LNCaP clone FGC (cell line): ENCODE results near the gene SAFB2.

Experiments used
- DNase-seq: peaks from one replicate; pipeline ENCODE4 v3.0.0-alpha.2; 2011; ENCODE audit warnings: low read depth
- H3K4me3 ChIP-seq: 2 replicates; pipeline ENCODE4 v1.5.1; 2011; ENCODE audit warnings: mild to moderate bottlenecking, low read depth, low read length, control low read depth
- TF ChIP-seq, protein P1 (sequence below): IDR thresholded peaks from 2 replicates; pipeline ENCODE4 v1.5.1; 2012; ENCODE audit warnings: mild to moderate bottlenecking; ENCODE audit not compliant: control insufficient read depth, insufficient read depth; ENCODE audit errors: extremely low read depth

SAFB2 gene

DNA sequence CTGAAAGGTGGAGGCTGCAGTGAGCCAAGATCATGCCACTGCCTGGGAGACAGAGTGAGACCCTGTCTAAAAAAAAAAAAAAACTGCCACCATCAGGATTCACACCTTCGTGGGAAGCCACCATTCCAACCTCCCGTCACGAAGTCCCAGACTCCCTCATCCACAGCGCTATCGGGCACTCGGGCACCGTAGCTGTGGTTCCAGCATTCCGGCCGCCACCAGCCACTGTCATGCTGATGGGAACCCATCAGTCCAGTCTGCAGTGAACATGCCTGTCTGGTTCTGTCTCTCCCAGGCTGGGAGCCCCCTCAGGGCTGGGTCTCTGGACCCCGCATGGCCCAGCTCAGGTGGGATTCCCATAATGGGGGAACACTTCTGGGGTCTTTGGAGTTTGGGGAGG lies 82.4 kb downstream of the SAFB2 start:
- TF ChIP-seq, protein P1, sequence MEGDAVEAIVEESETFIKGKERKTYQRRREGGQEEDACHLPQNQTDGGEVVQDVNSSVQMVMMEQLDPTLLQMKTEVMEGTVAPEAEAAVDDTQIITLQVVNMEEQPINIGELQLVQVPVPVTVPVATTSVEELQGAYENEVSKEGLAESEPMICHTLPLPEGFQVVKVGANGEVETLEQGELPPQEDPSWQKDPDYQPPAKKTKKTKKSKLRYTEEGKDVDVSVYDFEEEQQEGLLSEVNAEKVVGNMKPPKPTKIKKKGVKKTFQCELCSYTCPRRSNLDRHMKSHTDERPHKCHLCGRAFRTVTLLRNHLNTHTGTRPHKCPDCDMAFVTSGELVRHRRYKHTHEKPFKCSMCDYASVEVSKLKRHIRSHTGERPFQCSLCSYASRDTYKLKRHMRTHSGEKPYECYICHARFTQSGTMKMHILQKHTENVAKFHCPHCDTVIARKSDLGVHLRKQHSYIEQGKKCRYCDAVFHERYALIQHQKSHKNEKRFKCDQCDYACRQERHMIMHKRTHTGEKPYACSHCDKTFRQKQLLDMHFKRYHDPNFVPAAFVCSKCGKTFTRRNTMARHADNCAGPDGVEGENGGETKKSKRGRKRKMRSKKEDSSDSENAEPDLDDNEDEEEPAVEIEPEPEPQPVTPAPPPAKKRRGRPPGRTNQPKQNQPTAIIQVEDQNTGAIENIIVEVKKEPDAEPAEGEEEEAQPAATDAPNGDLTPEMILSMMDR = no peak
- H3K4me3 ChIP-seq = no peak overlapping the region
- DNase-seq = no peak

- H3K4me3 ChIP-seq = no peak overlapping the region
- TF ChIP-seq, protein P1 = no peak
- no peak for DNase-seq
Observed at GRCh38 chr19:5537870-5538269, 84.7 kb downstream of the SAFB2 start.
